ENCODE measurements around the gene DKK2. TPM values are rescaled to one million over a fixed set of nuclear protein-coding genes. Genes with fewer than 3 reads are reported as not detected.

Gene DKK2
- total RNA-seq, 4 donors from 2014 or later = 2.6 to 3.4 (median 2.9) TPM

DNA sequence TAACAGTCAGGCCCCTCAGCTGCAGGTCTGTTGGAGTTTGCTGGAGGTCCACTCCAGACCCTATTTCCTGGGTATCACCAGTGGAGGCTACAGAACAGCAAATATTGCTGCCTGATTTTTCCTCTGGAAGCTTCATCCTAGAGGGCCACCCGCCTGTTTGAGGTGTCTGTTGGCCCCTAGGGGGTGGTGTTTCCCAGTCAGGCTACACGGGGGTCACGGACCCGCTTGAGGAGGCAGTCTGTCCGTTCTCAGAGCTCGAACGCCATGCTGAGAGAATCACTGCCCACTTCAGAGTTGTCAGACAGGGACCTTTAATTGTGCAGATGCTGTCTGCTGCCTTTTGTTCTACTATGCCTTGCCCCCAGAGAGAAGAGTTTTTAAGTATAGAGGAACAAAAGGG is 160.8 kb downstream of the DKK2 start:
- TF ChIP-seq, protein P1, sequence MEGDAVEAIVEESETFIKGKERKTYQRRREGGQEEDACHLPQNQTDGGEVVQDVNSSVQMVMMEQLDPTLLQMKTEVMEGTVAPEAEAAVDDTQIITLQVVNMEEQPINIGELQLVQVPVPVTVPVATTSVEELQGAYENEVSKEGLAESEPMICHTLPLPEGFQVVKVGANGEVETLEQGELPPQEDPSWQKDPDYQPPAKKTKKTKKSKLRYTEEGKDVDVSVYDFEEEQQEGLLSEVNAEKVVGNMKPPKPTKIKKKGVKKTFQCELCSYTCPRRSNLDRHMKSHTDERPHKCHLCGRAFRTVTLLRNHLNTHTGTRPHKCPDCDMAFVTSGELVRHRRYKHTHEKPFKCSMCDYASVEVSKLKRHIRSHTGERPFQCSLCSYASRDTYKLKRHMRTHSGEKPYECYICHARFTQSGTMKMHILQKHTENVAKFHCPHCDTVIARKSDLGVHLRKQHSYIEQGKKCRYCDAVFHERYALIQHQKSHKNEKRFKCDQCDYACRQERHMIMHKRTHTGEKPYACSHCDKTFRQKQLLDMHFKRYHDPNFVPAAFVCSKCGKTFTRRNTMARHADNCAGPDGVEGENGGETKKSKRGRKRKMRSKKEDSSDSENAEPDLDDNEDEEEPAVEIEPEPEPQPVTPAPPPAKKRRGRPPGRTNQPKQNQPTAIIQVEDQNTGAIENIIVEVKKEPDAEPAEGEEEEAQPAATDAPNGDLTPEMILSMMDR (IDR thresholded peaks at IDR 0.05; ENCODE audit: low read depth) = no peak

All from subcutaneous adipose tissue (tissue), 4 donors.